ENCODE measurements around the gene GRM7. TPM values are rescaled to one million over a fixed set of nuclear protein-coding genes. Genes with fewer than 3 reads are reported as not detected.

The GRM7 gene
- polyA plus RNA-seq, 3 donors, result not detected

DNA sequence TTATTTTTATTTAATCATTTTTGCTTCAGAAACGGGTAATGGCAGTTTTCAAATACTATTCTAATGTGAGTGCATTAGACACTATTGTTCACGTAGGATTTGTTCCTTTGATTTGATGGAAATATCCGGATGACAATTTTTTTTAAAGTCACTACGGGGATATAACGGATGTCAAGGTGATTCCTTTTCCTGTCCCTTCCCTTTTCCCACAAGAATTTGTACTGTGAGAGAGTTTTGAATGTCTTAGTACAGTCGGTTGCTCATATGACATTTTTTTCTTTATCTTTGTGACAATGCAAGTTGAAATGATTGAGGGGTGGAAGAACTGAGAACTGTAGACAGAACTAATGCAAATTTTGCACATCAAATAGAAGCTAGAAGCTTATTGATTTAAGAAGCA lies 209.5 kb downstream of the GRM7 start:
- H4K20me1 ChIP-seq (ENCODE audit: insufficient read depth, low read length), result no peaks in the 10 kb centered on the region
- no peak overlapping the region for H2AFZ ChIP-seq (ENCODE audit: insufficient read depth, low read depth, low read length, poor library complexity, severe bottlenecking)
- no peaks in the 10 kb centered on the region for H3K27me3 ChIP-seq (ENCODE audit: control insufficient read depth in 2 of 2, insufficient read depth in 2 of 2, low read length in 2 of 2)
- TF ChIP-seq CTCF (IDR thresholded peaks at IDR 0.05), result no peak
- H3K36me3 ChIP-seq (replicated peaks in 1 of 2; ENCODE audit: control insufficient read depth in 1 of 2, insufficient read depth in 2 of 2, low read length in 2 of 2), result no peaks in the 10 kb centered on the region
- no peak for DNase-seq
- Mint-ChIP-seq H3K9me3 (peaks cover 0 to 13% (median 4%) of the 10 kb centered on the region in 7 donors), H3K4me3 (no peak overlapping the region), H3K27ac (no peak overlapping the region), H3K4me1 (no peaks in the 10 kb centered on the region), H3K36me3 (no peaks in the 10 kb centered on the region), H3K27me3 (ENCODE audit: low read depth in 3 of 3) (no peaks in the 10 kb centered on the region)
- H3K4me3 ChIP-seq (replicated peaks in 1 of 3; ENCODE audit: low read depth in 2 of 3, low read length in 3 of 3), result no peak overlapping the region
- no peaks in the 10 kb centered on the region for H3K4me1 ChIP-seq (ENCODE audit: control insufficient read depth in 1 of 2, insufficient read depth in 2 of 2, low read length in 2 of 2)
- no peak overlapping the region for H3K4me2 ChIP-seq (replicated peaks; ENCODE audit: extremely low read depth, low read length, poor library complexity, severe bottlenecking)
- no CpG with 5 or more reads among the region's 6 CpGs for WGBS (ENCODE audit: insufficient coverage)
- H3K27ac ChIP-seq (ENCODE audit: low read depth in 1 of 2, low read length in 2 of 2), result no peak overlapping the region
- intact Hi-C loops (cut with micrococcal nuclease), result no loop called here
- no peaks in the 10 kb centered on the region for H3K79me2 ChIP-seq (ENCODE audit: insufficient read depth, low read length)
- H3K9ac ChIP-seq (ENCODE audit: insufficient read depth, low read length, poor library complexity, severe bottlenecking), result no peak overlapping the region
- H3K9me3 ChIP-seq (replicated peaks in 1 of 2; ENCODE audit: control insufficient read depth in 1 of 2, insufficient read depth in 1 of 2, low read length in 2 of 2), result no peaks in the 10 kb centered on the region

- DNase-seq, result no peak
- no peak for TF ChIP-seq CTCF (IDR thresholded peaks at IDR 0.05)
- H3K27ac ChIP-seq (ENCODE audit: low read depth in 1 of 2, low read length in 2 of 2), result no peak overlapping the region
- H3K27me3 ChIP-seq (ENCODE audit: control insufficient read depth in 2 of 2, insufficient read depth in 2 of 2, low read length in 2 of 2), result no peaks in the 10 kb centered on the region
- Mint-ChIP-seq H3K27me3 (ENCODE audit: low read depth in 3 of 3) (no peaks in the 10 kb centered on the region), H3K4me3 (no peak overlapping the region), H3K4me1 (no peaks in the 10 kb centered on the region), H3K27ac (no peak overlapping the region), H3K36me3 (no peaks in the 10 kb centered on the region), H3K9me3 (peaks cover 0 to 2% (median 0%) of the 10 kb centered on the region in 7 donors)
- intact Hi-C loops (cut with micrococcal nuclease), result no loop called here
- WGBS (ENCODE audit: insufficient coverage), result no CpG with 5 or more reads among the region's 3 CpGs
- H4K20me1 ChIP-seq (ENCODE audit: insufficient read depth, low read length), result no peaks in the 10 kb centered on the region
- no peak overlapping the region for H3K4me2 ChIP-seq (replicated peaks; ENCODE audit: extremely low read depth, low read length, poor library complexity, severe bottlenecking)
- H3K9me3 ChIP-seq (replicated peaks in 1 of 2; ENCODE audit: control insufficient read depth in 1 of 2, insufficient read depth in 1 of 2, low read length in 2 of 2), result no peaks in the 10 kb centered on the region
- no peak overlapping the region for H2AFZ ChIP-seq (ENCODE audit: insufficient read depth, low read depth, low read length, poor library complexity, severe bottlenecking)
- no peak overlapping the region for H3K9ac ChIP-seq (ENCODE audit: insufficient read depth, low read length, poor library complexity, severe bottlenecking)
- no peaks in the 10 kb centered on the region for H3K4me1 ChIP-seq (ENCODE audit: control insufficient read depth in 1 of 2, insufficient read depth in 2 of 2, low read length in 2 of 2)
- H3K36me3 ChIP-seq (replicated peaks in 1 of 2; ENCODE audit: control insufficient read depth in 1 of 2, insufficient read depth in 2 of 2, low read length in 2 of 2), result no peaks in the 10 kb centered on the region
- no peaks in the 10 kb centered on the region for H3K79me2 ChIP-seq (ENCODE audit: insufficient read depth, low read length)
- no peak overlapping the region for H3K4me3 ChIP-seq (replicated peaks in 1 of 3; ENCODE audit: low read depth in 2 of 3, low read length in 3 of 3)
Observed at GRCh38 chr3:7074217-7074616, 213.3 kb downstream of the GRM7 start.

Measured in CD14-positive monocyte (primary cell).